NB4 (cell line): Measurements from ENCODE around the gene ATOH8.

Experiments used
- POLR2A ChIP-seq: IDR thresholded peaks from 2 replicates; pipeline ENCODE4 v1.6.1; 2011; ENCODE audit warnings: mild to moderate bottlenecking; ENCODE audit not compliant: insufficient read length; ENCODE audit errors: extremely low read depth
- TF ChIP-seq, protein P1 (sequence below): IDR thresholded peaks from one replicate; pipeline ENCODE4 v1.5.1; 2012; ENCODE audit warnings: low read depth, low read length

- TF ChIP-seq, protein P1, sequence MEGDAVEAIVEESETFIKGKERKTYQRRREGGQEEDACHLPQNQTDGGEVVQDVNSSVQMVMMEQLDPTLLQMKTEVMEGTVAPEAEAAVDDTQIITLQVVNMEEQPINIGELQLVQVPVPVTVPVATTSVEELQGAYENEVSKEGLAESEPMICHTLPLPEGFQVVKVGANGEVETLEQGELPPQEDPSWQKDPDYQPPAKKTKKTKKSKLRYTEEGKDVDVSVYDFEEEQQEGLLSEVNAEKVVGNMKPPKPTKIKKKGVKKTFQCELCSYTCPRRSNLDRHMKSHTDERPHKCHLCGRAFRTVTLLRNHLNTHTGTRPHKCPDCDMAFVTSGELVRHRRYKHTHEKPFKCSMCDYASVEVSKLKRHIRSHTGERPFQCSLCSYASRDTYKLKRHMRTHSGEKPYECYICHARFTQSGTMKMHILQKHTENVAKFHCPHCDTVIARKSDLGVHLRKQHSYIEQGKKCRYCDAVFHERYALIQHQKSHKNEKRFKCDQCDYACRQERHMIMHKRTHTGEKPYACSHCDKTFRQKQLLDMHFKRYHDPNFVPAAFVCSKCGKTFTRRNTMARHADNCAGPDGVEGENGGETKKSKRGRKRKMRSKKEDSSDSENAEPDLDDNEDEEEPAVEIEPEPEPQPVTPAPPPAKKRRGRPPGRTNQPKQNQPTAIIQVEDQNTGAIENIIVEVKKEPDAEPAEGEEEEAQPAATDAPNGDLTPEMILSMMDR = no peak
- no peak for TF ChIP-seq POLR2A
These were observed 47.7 kb upstream of the ATOH8 start for GRCh38 chr2:85706063-85706462.
